ENCODE data around the gene RNASE4.

DNA sequence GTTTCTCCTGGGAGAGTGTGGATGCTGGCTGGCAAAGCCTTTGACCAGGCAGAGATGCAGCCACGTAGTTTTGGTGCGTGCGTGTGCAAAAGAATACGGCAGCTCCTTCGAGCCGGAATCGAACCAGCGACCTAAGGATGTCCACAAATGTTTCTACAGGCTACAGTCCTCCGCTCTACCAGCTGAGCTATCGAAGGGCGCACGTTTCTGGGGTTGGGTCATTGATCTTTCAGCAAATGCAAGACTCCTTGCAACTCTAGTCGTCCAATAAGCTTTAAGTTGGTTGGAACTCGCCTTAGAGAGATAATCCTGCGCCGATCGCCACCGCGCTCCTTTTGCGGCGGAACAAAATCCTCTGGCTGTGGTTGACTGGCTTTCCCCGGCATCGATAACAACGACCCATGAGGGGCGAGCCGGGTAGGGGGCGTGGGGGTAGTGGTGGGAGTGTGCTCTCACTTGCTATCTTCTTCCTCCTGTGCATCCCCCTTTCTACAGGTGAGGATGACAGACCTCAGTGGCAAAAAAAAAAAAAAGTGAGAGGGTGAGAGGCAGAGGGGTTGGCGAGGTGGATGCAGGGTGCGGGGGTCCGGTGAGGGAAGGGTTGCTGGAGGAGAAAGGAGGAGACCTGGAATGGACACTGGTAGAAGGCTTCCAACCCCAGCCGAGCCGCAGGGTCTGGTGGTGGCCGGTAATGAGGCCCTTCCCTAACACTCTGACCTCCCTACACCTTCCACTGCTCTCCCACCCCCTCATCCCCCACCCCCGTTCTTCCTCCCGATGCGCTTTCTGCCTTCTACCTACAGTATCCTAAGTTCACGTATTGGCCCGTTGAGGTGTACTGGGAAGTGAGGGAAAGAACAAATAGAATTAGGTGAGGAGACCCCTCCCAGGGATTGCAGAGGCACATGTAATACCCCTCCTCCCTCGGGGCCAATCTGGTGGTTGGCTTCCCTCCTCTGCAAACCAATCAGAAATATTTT lies 31.1 kb upstream of the RNASE4 start:
- TF ChIP-seq, protein P1, sequence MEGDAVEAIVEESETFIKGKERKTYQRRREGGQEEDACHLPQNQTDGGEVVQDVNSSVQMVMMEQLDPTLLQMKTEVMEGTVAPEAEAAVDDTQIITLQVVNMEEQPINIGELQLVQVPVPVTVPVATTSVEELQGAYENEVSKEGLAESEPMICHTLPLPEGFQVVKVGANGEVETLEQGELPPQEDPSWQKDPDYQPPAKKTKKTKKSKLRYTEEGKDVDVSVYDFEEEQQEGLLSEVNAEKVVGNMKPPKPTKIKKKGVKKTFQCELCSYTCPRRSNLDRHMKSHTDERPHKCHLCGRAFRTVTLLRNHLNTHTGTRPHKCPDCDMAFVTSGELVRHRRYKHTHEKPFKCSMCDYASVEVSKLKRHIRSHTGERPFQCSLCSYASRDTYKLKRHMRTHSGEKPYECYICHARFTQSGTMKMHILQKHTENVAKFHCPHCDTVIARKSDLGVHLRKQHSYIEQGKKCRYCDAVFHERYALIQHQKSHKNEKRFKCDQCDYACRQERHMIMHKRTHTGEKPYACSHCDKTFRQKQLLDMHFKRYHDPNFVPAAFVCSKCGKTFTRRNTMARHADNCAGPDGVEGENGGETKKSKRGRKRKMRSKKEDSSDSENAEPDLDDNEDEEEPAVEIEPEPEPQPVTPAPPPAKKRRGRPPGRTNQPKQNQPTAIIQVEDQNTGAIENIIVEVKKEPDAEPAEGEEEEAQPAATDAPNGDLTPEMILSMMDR (conservative IDR thresholded peaks at IDR 0.05 in 1 of 2, IDR thresholded peaks at IDR 0.05 in 1 of 2; ENCODE audit: extremely low read depth in 1 of 2, insufficient read depth in 1 of 2, low read depth in 1 of 2, low read length in 2 of 2): no peak
- TF ChIP-seq EZH2 (IDR thresholded peaks at IDR 0.05; ENCODE audit: borderline replicate concordance, low read length): no peak

Data from mammary epithelial cell (primary cell).